ENCODE measurements around the gene PTH2R.
A peak's percentile ranks its signal among the peaks of the same experiment; 100 is the strongest.
"Not testable (repeated sequence)": the region's sequence is repeated elsewhere in the genome, so short reads cannot be mapped to it uniquely, and the experiment has no call there.

PTH2R gene

GRCh38 chr2:208406474-208407451, at the start of gene PTH2R:
Gene PTH2R, plus strand, starts transcription at chr2:208406792. Its CDS starts 252 bp downstream, at chr2:208407044.
- no peak for DNase-seq (ENCODE audit: low spot score)

GRCh38 chr2:208356846-208357574, 49.6 kb upstream of the PTH2R start:
- no peak for DNase-seq (ENCODE audit: low spot score)

- DNase-seq (ENCODE audit: low spot score) = no peak
Observed at GRCh38 chr2:208358758-208359631, 47.6 kb upstream of the PTH2R start.

GRCh38 chr2:208359632-208359986, 47.0 kb upstream of the PTH2R start:
- no peak for DNase-seq (ENCODE audit: low spot score)

GRCh38 chr2:208360259-208361076, 46.1 kb upstream of the PTH2R start:
- no peak for DNase-seq (ENCODE audit: low spot score)

GRCh38 chr2:208361077-208361441, 45.5 kb upstream of the PTH2R start:
- no peak for DNase-seq (ENCODE audit: low spot score)

GRCh38 chr2:208363485-208363884, 43.1 kb upstream of the PTH2R start:
- DNase-seq (ENCODE audit: low spot score) = peak; percentile 33

- DNase-seq (ENCODE audit: low spot score) = no peak
Observed at GRCh38 chr2:208366215-208367127, 40.1 kb upstream of the PTH2R start.

GRCh38 chr2:208369091-208369490, 37.5 kb upstream of the PTH2R start:
- DNase-seq (ENCODE audit: low spot score) = no peak

GRCh38 chr2:208370881-208371633, 35.5 kb upstream of the PTH2R start:
- DNase-seq (ENCODE audit: low spot score) = no peak

GRCh38 chr2:208371634-208371935, 35.0 kb upstream of the PTH2R start:
- DNase-seq (ENCODE audit: low spot score) = no peak

GRCh38 chr2:208373460-208374089, 33.0 kb upstream of the PTH2R start:
- DNase-seq (ENCODE audit: low spot score) = peak; percentile 45

GRCh38 chr2:208375491-208376068, 31.0 kb upstream of the PTH2R start:
- DNase-seq (ENCODE audit: low spot score) = no peak

GRCh38 chr2:208377344-208377860, 29.2 kb upstream of the PTH2R start:
- not testable (repeated sequence) for DNase-seq (ENCODE audit: low spot score)

GRCh38 chr2:208379192-208379591, 27.4 kb upstream of the PTH2R start:
- no peak for DNase-seq (ENCODE audit: low spot score)

- no peak for DNase-seq (ENCODE audit: low spot score)
Observed at GRCh38 chr2:208384637-208385036, 22.0 kb upstream of the PTH2R start.

GRCh38 chr2:208386541-208386940, 20.1 kb upstream of the PTH2R start:
- DNase-seq (ENCODE audit: low spot score) = no peak

- DNase-seq (ENCODE audit: low spot score) = no peak
Observed at GRCh38 chr2:208389940-208390339, 16.7 kb upstream of the PTH2R start.

- no peak for DNase-seq (ENCODE audit: low spot score)
Observed at GRCh38 chr2:208392300-208392699, 14.3 kb upstream of the PTH2R start.
